Loucy (cell line): ENCODE data around the gene CHCHD10.

Source experiments
- EZH2phosphoT487 ChIP-seq: fragments of 200-600 bp; IDR thresholded peaks from 2 replicates; pipeline ENCODE4 v1.6.1; 2018; ENCODE audit warnings: antibody characterized with exemption, mild to moderate bottlenecking, moderate library complexity, borderline replicate concordance
- TF ChIP-seq, protein P1 (sequence below): fragments of 200-600 bp; sonication (generic); conservative IDR thresholded peaks from 2 replicates; pipeline ENCODE4 v1.5.1; 2014; ENCODE audit warnings: mild to moderate bottlenecking, antibody characterized with exemption, low read length

DNA sequence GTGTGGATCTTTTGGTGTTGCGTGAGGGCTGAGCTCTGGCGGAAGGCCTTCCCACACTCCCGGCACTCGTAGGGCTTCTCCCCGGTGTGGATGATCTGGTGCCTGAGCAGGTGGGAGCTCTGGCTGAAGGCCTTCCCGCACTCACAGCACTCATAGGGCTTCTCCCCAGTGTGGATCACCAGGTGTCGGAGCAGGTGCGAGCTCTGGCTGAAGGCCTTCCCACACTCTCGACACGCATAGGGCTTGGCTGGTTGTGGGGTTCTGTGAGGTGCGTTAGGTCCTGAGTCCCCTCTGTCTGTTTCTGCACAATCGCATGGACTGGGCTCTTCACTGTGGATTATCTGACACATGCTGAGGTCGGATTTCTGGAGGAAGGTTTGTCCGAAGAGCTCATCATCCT lies 23.3 kb downstream of the CHCHD10 start:
- TF ChIP-seq, protein P1, sequence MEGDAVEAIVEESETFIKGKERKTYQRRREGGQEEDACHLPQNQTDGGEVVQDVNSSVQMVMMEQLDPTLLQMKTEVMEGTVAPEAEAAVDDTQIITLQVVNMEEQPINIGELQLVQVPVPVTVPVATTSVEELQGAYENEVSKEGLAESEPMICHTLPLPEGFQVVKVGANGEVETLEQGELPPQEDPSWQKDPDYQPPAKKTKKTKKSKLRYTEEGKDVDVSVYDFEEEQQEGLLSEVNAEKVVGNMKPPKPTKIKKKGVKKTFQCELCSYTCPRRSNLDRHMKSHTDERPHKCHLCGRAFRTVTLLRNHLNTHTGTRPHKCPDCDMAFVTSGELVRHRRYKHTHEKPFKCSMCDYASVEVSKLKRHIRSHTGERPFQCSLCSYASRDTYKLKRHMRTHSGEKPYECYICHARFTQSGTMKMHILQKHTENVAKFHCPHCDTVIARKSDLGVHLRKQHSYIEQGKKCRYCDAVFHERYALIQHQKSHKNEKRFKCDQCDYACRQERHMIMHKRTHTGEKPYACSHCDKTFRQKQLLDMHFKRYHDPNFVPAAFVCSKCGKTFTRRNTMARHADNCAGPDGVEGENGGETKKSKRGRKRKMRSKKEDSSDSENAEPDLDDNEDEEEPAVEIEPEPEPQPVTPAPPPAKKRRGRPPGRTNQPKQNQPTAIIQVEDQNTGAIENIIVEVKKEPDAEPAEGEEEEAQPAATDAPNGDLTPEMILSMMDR, result no peak
- no peak for TF ChIP-seq EZH2phosphoT487
